K562 (cell line): Measurements from ENCODE around the gene CRB2. TPM values are rescaled to one million over a fixed set of nuclear protein-coding genes. Genes with fewer than 3 reads are reported as not detected.

Source experiments
- ATF6 ChIP-seq: sonication (generic); formaldehyde crosslinking; IDR thresholded peaks from 2 replicates; pipeline ENCODE4 v1.4.0; 2020; ENCODE audit warnings: mild to moderate bottlenecking, missing genetic modification reagents
- BCL6 ChIP-seq: fragments of 250-450 bp; sonication (Bioruptor Pico); IDR thresholded peaks from 2 replicates; pipeline ENCODE4 v1.4.0; 2020
- BHLHE40 ChIP-seq: IDR thresholded peaks from 2 replicates; pipeline ENCODE4 v1.6.1; 2011; ENCODE audit warnings: low read length, improper control_type of control experiment
- CBX5 ChIP-seq: IDR thresholded peaks from 2 replicates; pipeline ENCODE4 v1.6.1; 2014; ENCODE audit warnings: low read depth, borderline replicate concordance
- DNMT1 ChIP-seq: fragments of 450-650 bp; IDR thresholded peaks from 2 replicates; pipeline ENCODE4 v1.6.1; 2016; ENCODE audit warnings: antibody characterized with exemption, mild to moderate bottlenecking
- DPF2 ChIP-seq: fragments of 450-650 bp; IDR thresholded peaks from 2 replicates; pipeline ENCODE4 v1.6.1; 2016
- FIP1L1 ChIP-seq: fragments of 200-400 bp; formaldehyde crosslinking; IDR thresholded peaks from 2 replicates; pipeline ENCODE4 v1.6.1; 2018; ENCODE audit warnings: mild to moderate bottlenecking, low read depth, low read length; ENCODE audit not compliant: poor library complexity, severe bottlenecking
- FOXK1 ChIP-seq: sonication (generic); formaldehyde crosslinking; IDR thresholded peaks from 2 replicates; pipeline ENCODE4 v1.8.0; 2022; ENCODE audit warnings: missing genetic modification reagents, mild to moderate bottlenecking, borderline replicate concordance
- FOXP4 ChIP-seq: sonication (generic); formaldehyde crosslinking; IDR thresholded peaks from 2 replicates; pipeline ENCODE4 v1.8.0; 2022; ENCODE audit warnings: mild to moderate bottlenecking, missing genetic modification reagents, borderline replicate concordance
- HMGN3 ChIP-seq: IDR thresholded peaks from 2 replicates; pipeline ENCODE4 v1.6.1; 2011; ENCODE audit warnings: borderline replicate concordance, low read depth, mild to moderate bottlenecking, mixed read lengths, low read length; ENCODE audit not compliant: insufficient read length; ENCODE audit errors: extremely low read depth
- HOXB6 ChIP-seq: fragments of 250-450 bp; sonication (Bioruptor Pico); IDR thresholded peaks from 2 replicates; pipeline ENCODE4 v1.5.1; 2022; ENCODE audit warnings: mild to moderate bottlenecking, borderline replicate concordance
- KLF13 ChIP-seq: fragments of 450-650 bp; IDR thresholded peaks from 2 replicates; pipeline ENCODE4 v1.6.1; 2016; ENCODE audit warnings: missing genetic modification characterization, low read depth, mild to moderate bottlenecking, missing compliant biosample characterization, moderate library complexity, borderline replicate concordance
- MAFG ChIP-seq: fragments of 450-650 bp; conservative IDR thresholded peaks from 2 replicates; pipeline ENCODE4 v1.6.1; 2016; ENCODE audit warnings: missing genetic modification characterization, missing compliant biosample characterization
- MCM7 ChIP-seq, 2 experiments: fragments of 450-650 bp; IDR thresholded peaks; 2 replicates each; pipeline ENCODE4 v1.6.1; 2016 to 2018
- RAD21 ChIP-seq, 2 experiments: fragments of 250-450 bp in 1 of 2; fragments of 450-650 bp in 1 of 2; sonication (Bioruptor Pico) in 1 of 2; formaldehyde crosslinking in 1 of 2; IDR thresholded peaks in 1 of 2; conservative IDR thresholded peaks in 1 of 2; 2 replicates each; pipeline versions ENCODE4 v1.4.0 to v1.8.0; 2020 to 2022; ENCODE audit warnings: mild to moderate bottlenecking in 2 of 2, moderate library complexity in 1 of 2
- RCOR1 ChIP-seq, 2 experiments: IDR thresholded peaks; 2 replicates each; pipeline ENCODE4 v1.6.1; 2012; ENCODE audit warnings: low read depth in 2 of 2, low read length in 2 of 2, borderline replicate concordance in 1 of 2, improper control_type of control experiment in 1 of 2
- SAFB2 ChIP-seq: fragments of 200-400 bp; formaldehyde crosslinking; IDR thresholded peaks from 2 replicates; pipeline ENCODE4 v1.6.1; 2018; ENCODE audit warnings: borderline replicate concordance, low read length, low read depth, moderate library complexity; ENCODE audit not compliant: severe bottlenecking
- TAF9B ChIP-seq: fragments of 450-650 bp; IDR thresholded peaks from 2 replicates; pipeline ENCODE4 v1.6.1; 2018; ENCODE audit warnings: mild to moderate bottlenecking; ENCODE audit not compliant: partially characterized antibody
- TARDBP ChIP-seq: fragments of 450-650 bp; IDR thresholded peaks from 2 replicates; pipeline ENCODE4 v1.6.1; 2016
- ZBTB1 ChIP-seq: sonication (generic); formaldehyde crosslinking; IDR thresholded peaks from 2 replicates; pipeline ENCODE4 v1.8.1; 2023; ENCODE audit warnings: missing genetic modification reagents, low read depth, mild to moderate bottlenecking, borderline replicate concordance
- ZNF436 ChIP-seq: fragments of 250-450, 450-650 bp; sonication (Bioruptor Pico); formaldehyde crosslinking; IDR thresholded peaks from 2 replicates; pipeline ENCODE4 v1.7.0; 2020; ENCODE audit warnings: mild to moderate bottlenecking
- ZNF584 ChIP-seq: fragments of 200-800 bp; sonication (Bioruptor generic); IDR thresholded peaks from 2 replicates; pipeline ENCODE4 v1.6.1; 2016; ENCODE audit warnings: low read depth, mild to moderate bottlenecking, missing genetic modification characterization, missing compliant biosample characterization
- ZSCAN32 ChIP-seq: fragments of 450-650 bp; formaldehyde crosslinking; IDR thresholded peaks from 2 replicates; pipeline ENCODE4 v1.4.0; 2020; ENCODE audit warnings: mild to moderate bottlenecking, moderate library complexity
- polyA plus RNA-seq, 8 experiments: library from polyadenylated mRNA; depleted of rRNA in 4 of 8; stranded (reverse) in 5 of 8; unstranded in 3 of 8; fragments of >200 nt; fragmentation: Nextera tagmentation in 2 of 8; fragmentation: Illumina TruSeq in 1 of 8; extraction: Ambion mirVana in 2 of 8; extraction: Trizol in 1 of 8; gene quantifications; 2 replicates each; pipeline versions ENCODE4 v1.2.1 to v1.2.3, GENCODE V29; 2011 to 2014; ENCODE audit warnings: inconsistent platforms in 1 of 8, missing spikeins in 1 of 8
- total RNA-seq, 7 experiments: library from RNA; depleted of rRNA in 6 of 7; stranded (reverse); fragments of >200 nt in 6 of 7; fragmentation: Illumina TruSeq in 2 of 7; extraction: Trizol in 2 of 7; gene quantifications; 2 replicates each; pipeline versions ENCODE4 v1.2.1 to v1.2.3, GENCODE V29; 2011 to 2021; ENCODE audit warnings: low replicate concordance in 1 of 7
- TF ChIP-seq, protein P1 (sequence below): fragments of 250-450 bp; sonication (Bioruptor Pico); IDR thresholded peaks from 2 replicates; pipeline ENCODE4 v1.5.1; 2021; ENCODE audit warnings: mild to moderate bottlenecking

Gene CRB2
- total and polyA plus RNA-seq, 9 of the 15 experiments (the other 6 are each of a cell fraction or from before 2014, with no cell fraction given), result 0.13 to 1.2 (median 0.25) TPM; not detected in 2

GRCh38 chr9:123343443-123344191, 12.4 kb upstream of the CRB2 start (continued):
- TF ChIP-seq ATF6 (CRISPR knock-in tag) (no peak), HOXB6 (CRISPR knock-in tag) (no peak), BCL6 (CRISPR knock-in tag) (no peak), FOXK1 (CRISPR knock-in tag) (no peak), FIP1L1 (no peak), ZBTB1 (CRISPR knock-in tag) (no peak), RAD21 (CRISPR knock-in tag; conservative IDR thresholded peaks at IDR 0.05 in 1 of 2, IDR thresholded peaks at IDR 0.05 in 1 of 2) (peak; percentile 15 to 23; a peak in 2 of 4 replicates), KLF13 (tag) (no peak), SAFB2 (no peak), BHLHE40 (peak; percentile 19; the same call in 1 of the 2 replicates), MCM7 (IDR thresholded peaks at IDR 0.05) (no peak), ZNF436 (no peak), CBX5 (no peak), TAF9B (no peak), DPF2 (peak; percentile 47), MAFG (tag) (no peak), FOXP4 (CRISPR knock-in tag) (no peak), HMGN3 (no peak), ZNF584 (no peak), RCOR1 (IDR thresholded peaks at IDR 0.05; ENCODE audit: borderline replicate concordance in 1 of 2, low read depth in 2 of 2, low read length in 2 of 2) (0 out of 4 replicates have a peak, but pooled peaks of 1 of the 2 experiments have one; percentile 37), TARDBP (no peak), DNMT1 (no peak), ZSCAN32 (CRISPR knock-in tag) (no peak)
- TF ChIP-seq, protein P1, sequence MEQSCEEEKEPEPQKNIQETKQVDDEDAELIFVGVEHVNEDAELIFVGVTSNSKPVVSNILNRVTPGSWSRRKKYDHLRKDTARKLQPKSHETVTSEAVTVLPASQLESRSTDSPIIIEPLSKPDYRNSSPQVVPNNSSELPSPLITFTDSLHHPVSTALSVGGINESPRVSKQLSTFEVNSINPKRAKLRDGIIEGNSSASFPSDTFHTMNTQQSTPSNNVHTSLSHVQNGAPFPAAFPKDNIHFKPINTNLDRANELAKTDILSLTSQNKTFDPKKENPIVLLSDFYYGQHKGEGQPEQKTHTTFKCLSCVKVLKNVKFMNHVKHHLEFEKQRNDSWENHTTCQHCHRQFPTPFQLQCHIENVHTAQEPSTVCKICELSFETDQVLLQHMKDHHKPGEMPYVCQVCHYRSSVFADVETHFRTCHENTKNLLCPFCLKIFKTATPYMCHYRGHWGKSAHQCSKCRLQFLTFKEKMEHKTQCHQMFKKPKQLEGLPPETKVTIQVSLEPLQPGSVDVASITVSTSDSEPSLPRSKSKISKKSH, result no peak
